Measurements from ENCODE around the gene ELANE.
"Not testable (repeated sequence)": the region's sequence is repeated elsewhere in the genome, so short reads cannot be mapped to it uniquely, and the experiment has no call there.

ELANE gene

GRCh38 chr19:810883-811489, 41.1 kb upstream of the ELANE start:
- H3K27me3 Mint-ChIP-seq: no peaks in the 10 kb centered on the region
- intact Hi-C loops (cut with micrococcal nuclease): no loop called here
- peaks cover 1% of the 10 kb centered on the region for H3K9me3 Mint-ChIP-seq
- peaks cover 75% of the 10 kb centered on the region for H3K36me3 Mint-ChIP-seq (ENCODE audit: low read depth)
- H3K27ac Mint-ChIP-seq: no peak overlapping the region
- no peak overlapping the region for H3K4me3 Mint-ChIP-seq
- H3K4me1 Mint-ChIP-seq (ENCODE audit: low read depth): peaks cover 14% of the 10 kb centered on the region

GRCh38 chr19:811506-812048, 40.5 kb upstream of the ELANE start:
- Mint-ChIP-seq H3K4me1 (ENCODE audit: low read depth) (peaks cover 17% of the 10 kb centered on the region), H3K36me3 (ENCODE audit: low read depth) (peaks cover 69% of the 10 kb centered on the region), H3K9me3 (peaks cover 7% of the 10 kb centered on the region), H3K27me3 (no peaks in the 10 kb centered on the region), H3K27ac (no peak overlapping the region), H3K4me3 (no peak overlapping the region)
- intact Hi-C loops (cut with micrococcal nuclease): no loop called here

- Mint-ChIP-seq H3K4me3 (no peak overlapping the region), H3K4me1 (ENCODE audit: low read depth) (peaks cover 17% of the 10 kb centered on the region), H3K9me3 (peaks cover 11% of the 10 kb centered on the region), H3K27me3 (no peaks in the 10 kb centered on the region), H3K36me3 (ENCODE audit: low read depth) (peaks cover 62% of the 10 kb centered on the region), H3K27ac (no peak overlapping the region)
- intact Hi-C loops (cut with micrococcal nuclease): no loop called here
Measured at GRCh38 chr19:812049-812746, 39.9 kb upstream of the ELANE start.

- Mint-ChIP-seq H3K9me3 (peaks cover 11% of the 10 kb centered on the region), H3K27me3 (no peaks in the 10 kb centered on the region), H3K27ac (no peak overlapping the region), H3K4me1 (ENCODE audit: low read depth) (peaks cover 11% of the 10 kb centered on the region), H3K36me3 (ENCODE audit: low read depth) (peaks cover 57% of the 10 kb centered on the region), H3K4me3 (no peak overlapping the region)
- intact Hi-C loops (cut with micrococcal nuclease): no loop called here
Measured at GRCh38 chr19:812747-813218, 39.3 kb upstream of the ELANE start.

GRCh38 chr19:813219-814151, 38.6 kb upstream of the ELANE start:
- Mint-ChIP-seq H3K27me3 (no peaks in the 10 kb centered on the region), H3K4me1 (ENCODE audit: low read depth) (peaks cover 9% of the 10 kb centered on the region), H3K9me3 (peaks cover 11% of the 10 kb centered on the region), H3K27ac (no peak overlapping the region), H3K36me3 (ENCODE audit: low read depth) (peaks cover 50% of the 10 kb centered on the region), H3K4me3 (no peak overlapping the region)
- intact Hi-C loops (cut with micrococcal nuclease): no loop called here

GRCh38 chr19:814152-815078, 37.7 kb upstream of the ELANE start:
- H3K27me3 Mint-ChIP-seq: no peaks in the 10 kb centered on the region
- intact Hi-C loops (cut with micrococcal nuclease): no loop called here
- no peak overlapping the region for H3K4me3 Mint-ChIP-seq
- no peak overlapping the region for H3K27ac Mint-ChIP-seq
- peaks cover 11% of the 10 kb centered on the region for H3K9me3 Mint-ChIP-seq
- peaks cover 9% of the 10 kb centered on the region for H3K4me1 Mint-ChIP-seq (ENCODE audit: low read depth)
- peaks cover 40% of the 10 kb centered on the region for H3K36me3 Mint-ChIP-seq (ENCODE audit: low read depth)

- Mint-ChIP-seq H3K27me3 (no peaks in the 10 kb centered on the region), H3K4me3 (no peak overlapping the region), H3K36me3 (ENCODE audit: low read depth) (peaks cover 32% of the 10 kb centered on the region), H3K9me3 (peaks cover 11% of the 10 kb centered on the region), H3K4me1 (ENCODE audit: low read depth) (peaks cover 9% of the 10 kb centered on the region), H3K27ac (no peak overlapping the region)
- intact Hi-C loops (cut with micrococcal nuclease): no loop called here
Measured at GRCh38 chr19:815079-815774, 36.9 kb upstream of the ELANE start.

GRCh38 chr19:815775-816499, 36.2 kb upstream of the ELANE start:
- Mint-ChIP-seq H3K9me3 (peaks cover 11% of the 10 kb centered on the region), H3K27me3 (no peaks in the 10 kb centered on the region), H3K4me3 (no peak overlapping the region), H3K36me3 (ENCODE audit: low read depth) (peaks cover 25% of the 10 kb centered on the region), H3K4me1 (ENCODE audit: low read depth) (peaks cover 9% of the 10 kb centered on the region), H3K27ac (no peak overlapping the region)
- intact Hi-C loops (cut with micrococcal nuclease): no loop called here

GRCh38 chr19:816500-816857, 35.6 kb upstream of the ELANE start:
- Mint-ChIP-seq H3K4me3 (no peak overlapping the region), H3K27me3 (peaks cover 1% of the 10 kb centered on the region)

GRCh38 chr19:820212-820611, 31.9 kb upstream of the ELANE start:
- peaks cover 11% of the 10 kb centered on the region for H3K9me3 Mint-ChIP-seq
- not testable (repeated sequence) for H3K27ac Mint-ChIP-seq
- H3K27me3 Mint-ChIP-seq: peaks cover 11% of the 10 kb centered on the region

More at GRCh38 chr19:816500-816857, 35.6 kb upstream of the ELANE start:
- Mint-ChIP-seq H3K36me3 (ENCODE audit: low read depth) (peaks cover 20% of the 10 kb centered on the region), H3K27ac (no peak overlapping the region), H3K9me3 (peaks cover 11% of the 10 kb centered on the region), H3K4me1 (ENCODE audit: low read depth) (peaks cover 9% of the 10 kb centered on the region)
- intact Hi-C loops (cut with micrococcal nuclease): no loop called here

GRCh38 chr19:821231-821824, 30.8 kb upstream of the ELANE start:
- intact Hi-C loops (cut with micrococcal nuclease): no loop called here
- Mint-ChIP-seq H3K4me3 (peak overlapping the region; percentile 73), H3K36me3 (ENCODE audit: low read depth) (no peaks in the 10 kb centered on the region), H3K27me3 (peaks cover 11% of the 10 kb centered on the region), H3K9me3 (peaks cover 6% of the 10 kb centered on the region), H3K27ac (peak overlapping the region; percentile 32), H3K4me1 (ENCODE audit: low read depth) (peaks cover 32% of the 10 kb centered on the region)

More at GRCh38 chr19:820212-820611, 31.9 kb upstream of the ELANE start:
- H3K36me3 Mint-ChIP-seq (ENCODE audit: low read depth); H3K4me3 Mint-ChIP-seq; intact Hi-C loops (cut with micrococcal nuclease): not testable (repeated sequence)
- peaks cover 32% of the 10 kb centered on the region for H3K4me1 Mint-ChIP-seq (ENCODE audit: low read depth)
